HepG2 (cell line): ENCODE results near the gene MRPL38. TPM values are rescaled to one million over a fixed set of nuclear protein-coding genes. Genes with fewer than 3 reads are reported as not detected.

Experiments
- CBX2 ChIP-seq, 2 experiments: fragments of 200-600 bp in 1 of 2; sonication (generic); formaldehyde crosslinking in 1 of 2; IDR thresholded peaks; 2 replicates each; pipeline versions ENCODE4 v1.7.0 to v1.8.1; 2018 to 2022; ENCODE audit warnings: low read depth in 2 of 2, low read length in 1 of 2, mild to moderate bottlenecking in 1 of 2, missing genetic modification reagents in 1 of 2
- EP300 ChIP-seq, 3 experiments: sonication (generic) in 1 of 3; formaldehyde crosslinking in 1 of 3; IDR thresholded peaks; 2 replicates each; pipeline versions ENCODE4 v1.5.1 to v1.6.1; 2011 to 2020; ENCODE audit warnings: low read depth in 2 of 3, low read length in 2 of 3, borderline replicate concordance in 1 of 3, improper control_type of control experiment in 1 of 3, mild to moderate bottlenecking in 1 of 3, missing genetic modification reagents in 1 of 3, moderate library complexity in 1 of 3
- GABPA ChIP-seq, 2 experiments: IDR thresholded peaks; 2 replicates each; pipeline ENCODE4 v1.6.1; 2011 to 2016; ENCODE audit warnings: low read depth in 2 of 2, low read length in 1 of 2, missing biosample characterization in 1 of 2, missing genetic modification characterization in 1 of 2
- KDM4B ChIP-seq: sonication (generic); formaldehyde crosslinking; IDR thresholded peaks from 2 replicates; pipeline ENCODE4 v1.4.0; 2020; ENCODE audit warnings: missing genetic modification reagents
- MED8 ChIP-seq: sonication (generic); formaldehyde crosslinking; IDR thresholded peaks from 2 replicates; pipeline ENCODE4 v1.8.1; 2023; ENCODE audit warnings: mild to moderate bottlenecking, missing genetic modification reagents; ENCODE audit not compliant: insufficient replicate concordance
- MIER3 ChIP-seq: IDR thresholded peaks from 2 replicates; pipeline ENCODE4 v1.6.1; 2016; ENCODE audit warnings: missing compliant biosample characterization, borderline replicate concordance
- MYNN ChIP-seq: sonication (generic); formaldehyde crosslinking; IDR thresholded peaks from 2 replicates; pipeline ENCODE4 v1.4.0; 2020; ENCODE audit warnings: mild to moderate bottlenecking, low read depth, missing genetic modification reagents
- PHB2 ChIP-seq: fragments of 450-650 bp; IDR thresholded peaks from 2 replicates; pipeline ENCODE4 v1.6.1; 2018; ENCODE audit not compliant: partially characterized antibody
- POLR2G ChIP-seq: fragments of 200-400 bp; formaldehyde crosslinking; IDR thresholded peaks from 2 replicates; pipeline ENCODE4 v1.6.1; 2018; ENCODE audit warnings: mild to moderate bottlenecking, low read depth, low read length, moderate library complexity
- STAT5B ChIP-seq: sonication (generic); formaldehyde crosslinking; IDR thresholded peaks from 2 replicates; pipeline ENCODE4 v1.4.0; 2020; ENCODE audit warnings: missing genetic modification reagents
- ZKSCAN8 ChIP-seq: IDR thresholded peaks from 2 replicates; pipeline ENCODE4 v1.6.1; 2016; ENCODE audit warnings: borderline replicate concordance, missing genetic modification reagents, missing compliant biosample characterization
- ZNF230 ChIP-seq: sonication (generic); formaldehyde crosslinking; IDR thresholded peaks from 2 replicates; pipeline ENCODE4 v1.4.0; 2020; ENCODE audit warnings: mild to moderate bottlenecking, missing genetic modification reagents
- ZNF326 ChIP-seq: sonication (generic); formaldehyde crosslinking; IDR thresholded peaks from 2 replicates; pipeline ENCODE4 v1.4.0; 2020; ENCODE audit warnings: missing genetic modification reagents, borderline replicate concordance
- ZNF484 ChIP-seq: sonication (generic); formaldehyde crosslinking; IDR thresholded peaks from 2 replicates; pipeline ENCODE4 v1.5.1; 2020; ENCODE audit warnings: mild to moderate bottlenecking, low read depth, missing genetic modification reagents, borderline replicate concordance
- ZNF761 ChIP-seq: sonication (generic); formaldehyde crosslinking; conservative IDR thresholded peaks from 2 replicates; pipeline ENCODE4 v1.4.0; 2020; ENCODE audit warnings: mild to moderate bottlenecking, missing genetic modification reagents
- ZSCAN12 ChIP-seq: sonication (generic); formaldehyde crosslinking; IDR thresholded peaks from 2 replicates; pipeline ENCODE4 v1.9.0; 2021; ENCODE audit warnings: mild to moderate bottlenecking, missing genetic modification reagents
- ZSCAN20 ChIP-seq: sonication (generic); formaldehyde crosslinking; IDR thresholded peaks from 2 replicates; pipeline ENCODE4 v1.4.0; 2020; ENCODE audit warnings: missing genetic modification reagents, mild to moderate bottlenecking, borderline replicate concordance
- polyA plus RNA-seq, 8 experiments: library from polyadenylated mRNA; depleted of rRNA in 3 of 8; stranded (reverse) in 7 of 8; unstranded in 1 of 8; fragments of >200 nt; fragmentation: Illumina TruSeq in 4 of 8; extraction: Trizol in 4 of 8; gene quantifications; 2 replicates each; pipeline versions ENCODE4 v1.2.1 to v1.2.3, GENCODE V29; 2011 to 2016; ENCODE audit warnings: low read depth in 4 of 8, missing spikeins in 1 of 8, mixed read lengths in 1 of 8; ENCODE audit not compliant: insufficient read depth in 1 of 8
- total RNA-seq, 5 experiments: library from RNA; depleted of rRNA; stranded (reverse); fragments of >200 nt; fragmentation: Illumina TruSeq; extraction: Trizol; gene quantifications; 2 replicates each; pipeline ENCODE4 v1.2.3, GENCODE V29; 2016; ENCODE audit warnings: low read depth in 1 of 5
- TF ChIP-seq, protein P1 (sequence below): sonication (generic); formaldehyde crosslinking; IDR thresholded peaks from 2 replicates; pipeline ENCODE4 v1.8.0; 2022; ENCODE audit warnings: missing genetic modification reagents, mild to moderate bottlenecking, borderline replicate concordance
- TF ChIP-seq, protein P2 (sequence below): sonication (generic); formaldehyde crosslinking; IDR thresholded peaks from 2 replicates; pipeline ENCODE4 v1.5.0; 2020; ENCODE audit warnings: mild to moderate bottlenecking, missing genetic modification reagents
- TF ChIP-seq, protein P3 (sequence below): sonication (generic); formaldehyde crosslinking; IDR thresholded peaks from 2 replicates; pipeline ENCODE4 v1.4.0; 2020; ENCODE audit warnings: missing genetic modification reagents
- TF ChIP-seq, protein P4 (sequence below): IDR thresholded peaks from 2 replicates; pipeline ENCODE4 v1.6.1; 2012; ENCODE audit warnings: low read depth, low read length, improper control_type of control experiment

The MRPL38 gene
- total and polyA plus RNA-seq, 2 of the 13 experiments (the other 11 are each of a cell fraction or from before 2014, with no cell fraction given): 83.7 to 125 TPM

DNA sequence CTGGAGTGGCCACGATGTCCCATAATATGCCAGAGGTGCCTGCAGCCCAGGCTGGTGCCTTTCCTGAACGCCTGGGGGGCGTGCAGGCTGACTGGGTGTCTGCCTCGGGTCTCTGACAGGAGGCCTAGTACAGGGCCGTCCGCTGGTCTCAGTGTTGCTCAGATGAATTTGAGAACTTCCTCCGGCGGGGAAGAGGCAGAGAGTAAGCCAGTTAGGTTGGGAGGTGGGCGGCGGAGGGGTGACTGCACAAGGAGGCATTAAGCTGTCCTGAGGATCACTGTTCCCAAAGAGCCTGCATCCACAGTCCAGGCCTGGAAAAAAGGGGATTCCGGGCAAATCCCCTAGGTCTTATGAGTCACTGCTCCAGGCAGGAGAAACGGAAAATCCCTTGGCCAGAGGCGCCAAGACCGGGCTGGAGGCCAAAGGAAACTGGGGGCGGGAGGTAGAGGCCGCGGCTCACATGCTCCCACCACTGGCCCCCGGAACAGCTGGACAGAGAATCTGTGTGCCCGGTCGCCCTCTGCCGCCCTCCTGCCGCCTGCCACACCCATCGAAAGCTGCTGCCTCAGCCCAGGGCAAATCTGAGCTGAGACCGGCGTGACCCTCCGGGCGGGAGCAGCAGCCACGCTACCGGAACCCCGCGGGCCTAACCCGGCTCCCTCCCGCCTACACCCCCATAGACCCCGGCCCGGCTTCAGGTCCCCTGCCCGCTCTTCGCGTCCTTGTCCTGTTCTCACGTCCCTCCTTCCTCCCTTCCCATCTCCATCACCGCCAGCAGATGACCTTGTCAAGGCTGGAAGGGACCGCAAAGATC is 27.5 kb downstream of the MRPL38 start (continued):
- peak; percentile 71; the same call in 1 of the 2 replicates for TF ChIP-seq STAT5B (CRISPR knock-in tag)
- no peak for TF ChIP-seq EP300 (IDR thresholded peaks at IDR 0.05; ENCODE audit: low read depth in 2 of 2, low read length in 2 of 2)
- no peak for TF ChIP-seq EP300 (CRISPR knock-in tag; IDR thresholded peaks at IDR 0.05; ENCODE audit: borderline replicate concordance)
- peak; percentile 51 for TF ChIP-seq POLR2G
- TF ChIP-seq MYNN (CRISPR knock-in tag): peak; percentile 90; the same call in 1 of the 2 replicates
- no peak for TF ChIP-seq GABPA (IDR thresholded peaks at IDR 0.05; ENCODE audit: low read depth, low read length)
- TF ChIP-seq GABPA (CRISPR knock-in tag; IDR thresholded peaks at IDR 0.05; ENCODE audit: low read depth): no peak; the same call in 1 of the 2 replicates
- TF ChIP-seq, protein P1, sequence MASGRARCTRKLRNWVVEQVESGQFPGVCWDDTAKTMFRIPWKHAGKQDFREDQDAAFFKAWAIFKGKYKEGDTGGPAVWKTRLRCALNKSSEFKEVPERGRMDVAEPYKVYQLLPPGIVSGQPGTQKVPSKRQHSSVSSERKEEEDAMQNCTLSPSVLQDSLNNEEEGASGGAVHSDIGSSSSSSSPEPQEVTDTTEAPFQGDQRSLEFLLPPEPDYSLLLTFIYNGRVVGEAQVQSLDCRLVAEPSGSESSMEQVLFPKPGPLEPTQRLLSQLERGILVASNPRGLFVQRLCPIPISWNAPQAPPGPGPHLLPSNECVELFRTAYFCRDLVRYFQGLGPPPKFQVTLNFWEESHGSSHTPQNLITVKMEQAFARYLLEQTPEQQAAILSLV (CRISPR knock-in tag): no peak
- no peak; the same call in 1 of the 2 replicates for TF ChIP-seq ZNF326 (CRISPR knock-in tag)
- TF ChIP-seq MIER3 (CRISPR knock-in tag): no peak
- TF ChIP-seq, protein P2, sequence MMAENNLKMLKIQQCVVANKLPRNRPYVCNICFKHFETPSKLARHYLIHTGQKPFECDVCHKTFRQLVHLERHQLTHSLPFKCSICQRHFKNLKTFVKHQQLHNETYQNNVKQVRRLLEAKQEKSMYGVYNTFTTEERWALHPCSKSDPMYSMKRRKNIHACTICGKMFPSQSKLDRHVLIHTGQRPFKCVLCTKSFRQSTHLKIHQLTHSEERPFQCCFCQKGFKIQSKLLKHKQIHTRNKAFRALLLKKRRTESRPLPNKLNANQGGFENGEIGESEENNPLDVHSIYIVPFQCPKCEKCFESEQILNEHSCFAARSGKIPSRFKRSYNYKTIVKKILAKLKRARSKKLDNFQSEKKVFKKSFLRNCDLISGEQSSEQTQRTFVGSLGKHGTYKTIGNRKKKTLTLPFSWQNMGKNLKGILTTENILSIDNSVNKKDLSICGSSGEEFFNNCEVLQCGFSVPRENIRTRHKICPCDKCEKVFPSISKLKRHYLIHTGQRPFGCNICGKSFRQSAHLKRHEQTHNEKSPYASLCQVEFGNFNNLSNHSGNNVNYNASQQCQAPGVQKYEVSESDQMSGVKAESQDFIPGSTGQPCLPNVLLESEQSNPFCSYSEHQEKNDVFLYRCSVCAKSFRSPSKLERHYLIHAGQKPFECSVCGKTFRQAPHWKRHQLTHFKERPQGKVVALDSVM (CRISPR knock-in tag): peak; percentile 61; the same call in 1 of the 2 replicates
- TF ChIP-seq ZNF484 (CRISPR knock-in tag): no peak; the same call in 1 of the 2 replicates
- TF ChIP-seq KDM4B (CRISPR knock-in tag): peak; percentile 47; the same call in 1 of the 2 replicates
- no peak for TF ChIP-seq CBX2 (IDR thresholded peaks at IDR 0.05; ENCODE audit: low read depth, low read length)
- TF ChIP-seq CBX2 (CRISPR knock-in tag; IDR thresholded peaks at IDR 0.05; ENCODE audit: low read depth): no peak
- no peak for TF ChIP-seq PHB2
- TF ChIP-seq MED8 (CRISPR knock-in tag): no peak
- TF ChIP-seq ZKSCAN8 (CRISPR knock-in tag): no peak
- TF ChIP-seq ZSCAN12 (CRISPR knock-in tag): no peak
- TF ChIP-seq ZNF761: no peak
- 0 out of 2 replicates have a peak, but pooled peaks have one; percentile 19 for TF ChIP-seq ZNF230 (CRISPR knock-in tag)
- TF ChIP-seq ZSCAN20: 0 out of 2 replicates have a peak, but pooled peaks have one; percentile 22
- TF ChIP-seq, protein P3, sequence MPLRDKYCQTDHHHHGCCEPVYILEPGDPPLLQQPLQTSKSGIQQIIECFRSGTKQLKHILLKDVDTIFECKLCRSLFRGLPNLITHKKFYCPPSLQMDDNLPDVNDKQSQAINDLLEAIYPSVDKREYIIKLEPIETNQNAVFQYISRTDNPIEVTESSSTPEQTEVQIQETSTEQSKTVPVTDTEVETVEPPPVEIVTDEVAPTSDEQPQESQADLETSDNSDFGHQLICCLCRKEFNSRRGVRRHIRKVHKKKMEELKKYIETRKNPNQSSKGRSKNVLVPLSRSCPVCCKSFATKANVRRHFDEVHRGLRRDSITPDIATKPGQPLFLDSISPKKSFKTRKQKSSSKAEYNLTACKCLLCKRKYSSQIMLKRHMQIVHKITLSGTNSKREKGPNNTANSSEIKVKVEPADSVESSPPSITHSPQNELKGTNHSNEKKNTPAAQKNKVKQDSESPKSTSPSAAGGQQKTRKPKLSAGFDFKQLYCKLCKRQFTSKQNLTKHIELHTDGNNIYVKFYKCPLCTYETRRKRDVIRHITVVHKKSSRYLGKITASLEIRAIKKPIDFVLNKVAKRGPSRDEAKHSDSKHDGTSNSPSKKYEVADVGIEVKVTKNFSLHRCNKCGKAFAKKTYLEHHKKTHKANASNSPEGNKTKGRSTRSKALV: no peak
- TF ChIP-seq, protein P4, sequence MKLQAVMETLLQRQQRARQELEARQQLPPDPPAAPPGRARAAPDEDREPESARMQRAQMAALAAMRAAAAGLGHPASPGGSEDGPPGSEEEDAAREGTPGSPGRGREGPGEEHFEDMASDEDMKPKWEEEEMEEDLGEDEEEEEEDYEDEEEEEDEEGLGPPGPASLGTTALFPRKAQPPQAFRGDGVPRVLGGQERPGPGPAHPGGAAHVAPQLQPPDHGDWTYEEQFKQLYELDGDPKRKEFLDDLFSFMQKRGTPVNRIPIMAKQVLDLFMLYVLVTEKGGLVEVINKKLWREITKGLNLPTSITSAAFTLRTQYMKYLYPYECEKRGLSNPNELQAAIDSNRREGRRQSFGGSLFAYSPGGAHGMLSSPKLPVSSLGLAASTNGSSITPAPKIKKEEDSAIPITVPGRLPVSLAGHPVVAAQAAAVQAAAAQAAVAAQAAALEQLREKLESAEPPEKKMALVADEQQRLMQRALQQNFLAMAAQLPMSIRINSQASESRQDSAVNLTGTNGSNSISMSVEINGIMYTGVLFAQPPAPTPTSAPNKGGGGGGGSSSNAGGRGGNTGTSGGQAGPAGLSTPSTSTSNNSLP: no peak
